22Rv1 (cell line): ENCODE data around the gene JUND.

Source experiments
- ZFX ChIP-seq: fragments of 450-650 bp; IDR thresholded peaks from 2 replicates; pipeline ENCODE4 v1.6.1; 2017; ENCODE audit warnings: antibody characterized with exemption, borderline replicate concordance
- TF ChIP-seq, protein P1 (sequence below): fragments of 450-650 bp; IDR thresholded peaks from 2 replicates; pipeline ENCODE4 v1.5.1; 2017; ENCODE audit warnings: mild to moderate bottlenecking

DNA sequence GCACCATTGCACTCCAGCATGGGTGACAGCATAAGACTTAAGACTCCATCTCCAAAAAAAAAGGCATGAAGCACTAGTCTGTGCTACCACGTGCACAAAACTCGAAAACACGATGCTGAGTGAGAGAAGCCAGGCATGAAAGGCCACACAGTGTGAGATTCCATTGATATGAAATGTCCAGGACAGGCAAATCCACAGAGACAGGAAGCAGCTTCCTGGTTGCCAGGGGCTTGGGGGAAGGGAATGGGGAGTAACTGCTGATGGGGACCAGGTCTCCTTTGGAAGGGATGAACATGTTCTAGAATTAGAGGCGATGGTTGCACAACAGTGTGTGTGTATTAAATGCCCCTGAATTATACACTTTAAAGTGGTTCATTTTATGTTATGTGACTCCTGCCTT is 15.9 kb upstream of the JUND start:
- no peak for TF ChIP-seq ZFX
- TF ChIP-seq, protein P1, sequence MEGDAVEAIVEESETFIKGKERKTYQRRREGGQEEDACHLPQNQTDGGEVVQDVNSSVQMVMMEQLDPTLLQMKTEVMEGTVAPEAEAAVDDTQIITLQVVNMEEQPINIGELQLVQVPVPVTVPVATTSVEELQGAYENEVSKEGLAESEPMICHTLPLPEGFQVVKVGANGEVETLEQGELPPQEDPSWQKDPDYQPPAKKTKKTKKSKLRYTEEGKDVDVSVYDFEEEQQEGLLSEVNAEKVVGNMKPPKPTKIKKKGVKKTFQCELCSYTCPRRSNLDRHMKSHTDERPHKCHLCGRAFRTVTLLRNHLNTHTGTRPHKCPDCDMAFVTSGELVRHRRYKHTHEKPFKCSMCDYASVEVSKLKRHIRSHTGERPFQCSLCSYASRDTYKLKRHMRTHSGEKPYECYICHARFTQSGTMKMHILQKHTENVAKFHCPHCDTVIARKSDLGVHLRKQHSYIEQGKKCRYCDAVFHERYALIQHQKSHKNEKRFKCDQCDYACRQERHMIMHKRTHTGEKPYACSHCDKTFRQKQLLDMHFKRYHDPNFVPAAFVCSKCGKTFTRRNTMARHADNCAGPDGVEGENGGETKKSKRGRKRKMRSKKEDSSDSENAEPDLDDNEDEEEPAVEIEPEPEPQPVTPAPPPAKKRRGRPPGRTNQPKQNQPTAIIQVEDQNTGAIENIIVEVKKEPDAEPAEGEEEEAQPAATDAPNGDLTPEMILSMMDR, result no peak
